Measurements from ENCODE around the gene TENM3.

The TENM3 gene

DNA sequence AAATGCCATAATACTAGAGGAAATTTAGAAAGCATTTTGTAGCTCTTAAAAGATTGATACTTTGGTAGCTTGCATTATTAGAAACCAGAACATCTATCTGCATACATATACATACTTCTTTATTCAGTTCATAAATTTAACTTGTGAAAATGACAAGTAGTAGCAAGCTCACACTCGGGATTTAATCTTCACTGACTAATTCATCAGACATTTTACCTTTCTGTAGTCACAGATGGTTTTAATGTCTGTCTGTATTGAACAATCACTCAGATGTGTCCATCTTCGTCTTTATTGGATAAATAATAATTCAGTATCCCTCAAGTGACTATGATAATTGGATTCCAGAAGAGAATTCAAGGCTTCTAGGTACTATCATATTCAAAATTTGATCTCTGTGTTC, 232.3 kb downstream of the TENM3 start:
- no peak for TF ChIP-seq CTCF (IDR thresholded peaks at IDR 0.05; ENCODE audit: low read depth, low read length)

GRCh38 chr4:182478475-182478874, 235.3 kb downstream of the TENM3 start:
- 0 out of 2 replicates have a peak, but pooled peaks have one; percentile 25 for TF ChIP-seq CTCF (IDR thresholded peaks at IDR 0.05; ENCODE audit: low read depth, low read length)
- no peak overlapping the region for H3K4me3 ChIP-seq (ENCODE audit: low read depth, low read length)

More for the DNA sequence above, 232.3 kb downstream of the TENM3 start:
- no peak overlapping the region for H3K4me3 ChIP-seq (ENCODE audit: low read depth, low read length)

DNA sequence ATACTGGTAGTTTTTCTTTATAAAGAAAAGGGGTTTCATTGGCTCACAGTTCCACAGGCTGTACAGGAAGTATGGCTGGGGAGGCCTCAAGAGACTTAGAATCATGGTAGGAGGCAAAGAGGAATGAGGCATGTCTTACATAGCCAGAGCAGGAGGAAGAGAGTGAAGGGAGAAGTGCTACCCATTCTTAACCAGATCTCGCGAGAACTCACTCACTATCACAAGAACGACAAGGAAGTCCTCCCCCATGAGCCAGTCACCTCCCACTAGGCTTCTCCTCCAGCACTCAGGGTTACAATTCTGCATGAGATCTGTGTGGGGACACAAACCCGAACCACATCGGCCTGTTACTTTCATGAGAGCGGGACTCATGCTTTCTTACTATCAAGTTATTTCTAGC, 240.5 kb downstream of the TENM3 start:
- H3K4me3 ChIP-seq (ENCODE audit: low read depth, low read length): no peak overlapping the region
- no peak for TF ChIP-seq CTCF (IDR thresholded peaks at IDR 0.05; ENCODE audit: low read depth, low read length)

DNA sequence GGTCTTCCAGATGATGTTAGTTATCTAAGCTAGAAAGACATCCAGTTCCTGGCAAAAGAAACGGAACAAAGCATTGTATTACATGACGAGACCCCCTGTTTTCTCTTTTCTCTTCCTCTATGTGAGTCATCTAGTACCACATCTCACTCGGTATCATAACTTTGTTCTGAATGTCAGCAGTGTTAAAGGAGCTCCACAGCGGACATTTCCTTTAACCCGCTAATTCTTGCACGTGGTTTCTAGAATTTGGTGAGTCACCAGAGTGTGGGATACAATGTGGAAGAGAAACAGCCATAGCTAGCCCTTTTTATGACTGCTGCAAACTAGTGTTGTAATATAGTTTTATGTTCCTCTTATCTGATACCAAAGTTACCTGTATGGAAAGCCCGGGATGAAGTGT, 243.7 kb downstream of the TENM3 start:
- H3K4me3 ChIP-seq (ENCODE audit: low read depth, low read length): no peak overlapping the region
- no peak for TF ChIP-seq CTCF (IDR thresholded peaks at IDR 0.05; ENCODE audit: low read depth, low read length)

DNA sequence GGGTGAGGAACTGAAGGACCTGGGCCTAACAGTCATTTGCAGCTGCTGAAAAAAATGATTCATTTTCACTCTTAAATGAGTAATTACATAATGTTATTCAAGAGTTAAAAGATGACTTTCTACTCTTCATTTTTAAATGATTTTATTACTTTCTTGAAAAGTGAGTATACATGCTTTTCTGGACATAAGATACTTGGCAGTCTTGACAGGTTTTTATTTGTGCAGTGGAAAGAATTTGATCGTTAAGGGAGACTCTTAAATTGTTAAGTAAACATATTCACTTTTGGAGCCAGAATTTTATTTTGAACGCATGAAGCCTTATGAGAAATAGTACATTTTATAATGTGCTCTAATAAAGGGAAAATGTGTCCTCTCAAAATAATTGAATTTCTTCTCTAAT, 245.7 kb downstream of the TENM3 start:
- TF ChIP-seq CTCF (IDR thresholded peaks at IDR 0.05; ENCODE audit: low read depth, low read length): no peak
- H3K4me3 ChIP-seq (ENCODE audit: low read depth, low read length): no peak overlapping the region

DNA sequence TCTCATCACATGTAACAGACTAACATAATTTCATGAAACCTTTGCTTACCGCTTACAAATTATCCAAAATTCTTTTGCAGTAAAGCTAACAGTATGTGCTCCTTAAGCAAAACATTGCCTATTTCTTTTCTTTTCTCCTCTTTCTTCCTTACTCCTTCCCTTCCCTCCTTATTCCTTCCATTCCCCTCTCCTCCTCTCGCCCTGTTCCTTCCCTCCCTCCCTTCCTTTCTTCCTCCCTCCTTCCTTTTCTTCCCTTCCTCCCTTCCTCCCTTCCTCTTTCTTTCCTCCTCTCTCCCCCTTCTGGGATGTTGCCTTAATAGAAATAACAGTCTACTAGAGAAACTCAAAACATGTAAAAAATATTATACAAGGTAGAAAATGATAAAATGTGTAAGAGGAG, 246.4 kb downstream of the TENM3 start:
- TF ChIP-seq CTCF (IDR thresholded peaks at IDR 0.05; ENCODE audit: low read depth, low read length): no peak
- H3K4me3 ChIP-seq (ENCODE audit: low read depth, low read length): no peak overlapping the region

DNA sequence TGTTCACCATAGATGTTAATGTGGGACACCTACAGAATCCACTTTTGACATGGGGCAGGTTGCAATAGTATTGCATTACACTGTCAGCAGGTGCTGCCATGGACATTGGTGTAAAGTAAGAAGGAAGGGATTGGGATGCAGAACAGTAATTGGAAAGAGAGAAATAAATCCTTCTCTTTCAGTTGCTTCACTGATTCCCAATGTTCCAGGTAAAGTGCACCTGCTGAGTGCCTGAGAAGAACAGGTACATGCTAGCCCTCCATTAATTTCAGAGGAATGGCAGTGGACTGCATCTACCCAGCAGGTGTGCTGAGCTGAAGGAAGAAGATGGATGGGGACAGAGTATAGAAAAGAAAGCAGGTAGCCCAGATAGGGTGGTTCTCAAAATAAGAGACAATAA, 248.5 kb downstream of the TENM3 start:
- no peak for TF ChIP-seq CTCF (IDR thresholded peaks at IDR 0.05; ENCODE audit: low read depth, low read length)
- H3K4me3 ChIP-seq (ENCODE audit: low read depth, low read length): peak overlapping the region; percentile 34
